Astrocyte (in vitro differentiated cells and primary cell): Measurements from ENCODE around the gene LRRC4C. TPM values are rescaled to one million over a fixed set of nuclear protein-coding genes. Genes with fewer than 3 reads are reported as not detected.

Source experiments
- DNase-seq: peaks from one replicate; pipeline ENCODE4 v3.0.0-alpha.2; 2010; ENCODE audit warnings: low read depth
- FAIRE-seq: peaks from 2 replicates; lab custom pipeline; 2011; peaks lifted over from hg19 to GRCh38; lab: Jason Lieb, UNC
- H2AFZ ChIP-seq: 2 replicates; pipeline ENCODE4 v1.6.0; 2012; ENCODE audit warnings: low read depth, low read length, inconsistent platforms
- H3K27ac ChIP-seq: 2 replicates; pipeline ENCODE4 v1.5.1; 2011; ENCODE audit warnings: low read depth, low read length, inconsistent platforms
- H3K27me3 ChIP-seq: 2 replicates; pipeline ENCODE4 v1.6.0; 2011; ENCODE audit warnings: low read length, inconsistent platforms; ENCODE audit not compliant: insufficient read depth
- H3K36me3 ChIP-seq: 2 replicates; pipeline ENCODE4 v1.5.1; 2011; ENCODE audit warnings: low read length, inconsistent platforms; ENCODE audit not compliant: insufficient read depth
- H3K4me1 ChIP-seq: 2 replicates; pipeline ENCODE4 v1.5.1; 2011; ENCODE audit warnings: low read length, inconsistent platforms; ENCODE audit not compliant: insufficient read depth
- H3K4me2 ChIP-seq: 2 replicates; pipeline ENCODE4 v1.6.0; 2012; ENCODE audit warnings: low read length, inconsistent platforms
- H3K4me3 ChIP-seq: 2 replicates; pipeline ENCODE4 v1.5.1; 2011; ENCODE audit warnings: low read depth, mild to moderate bottlenecking, low read length, inconsistent platforms; ENCODE audit not compliant: insufficient read depth
- H3K79me2 ChIP-seq: 2 replicates; pipeline ENCODE4 v1.6.0; 2012; ENCODE audit warnings: mild to moderate bottlenecking, low read length, inconsistent platforms; ENCODE audit not compliant: insufficient read depth
- H3K9ac ChIP-seq: 2 replicates; pipeline ENCODE4 v1.6.0; 2012; ENCODE audit warnings: mild to moderate bottlenecking, low read length, inconsistent platforms
- H3K9me3 ChIP-seq: 2 replicates; pipeline ENCODE4 v1.5.1; 2012; ENCODE audit warnings: low read depth, mild to moderate bottlenecking, low read length, inconsistent platforms; ENCODE audit not compliant: insufficient read depth
- H4K20me1 ChIP-seq: 2 replicates; pipeline ENCODE4 v1.6.0; 2012; ENCODE audit warnings: low read length, inconsistent platforms; ENCODE audit not compliant: insufficient read depth
- H3K27ac Mint-ChIP-seq: one replicate; pipeline ENCODE4 v1.8.0; 2021; ENCODE audit warnings: mild to moderate bottlenecking, mixed read lengths; ENCODE audit not compliant: unreplicated experiment
- H3K27me3 Mint-ChIP-seq: one replicate; pipeline ENCODE4 v1.8.0; 2021; ENCODE audit warnings: low read depth, mixed read lengths; ENCODE audit not compliant: unreplicated experiment
- H3K36me3 Mint-ChIP-seq: one replicate; pipeline ENCODE4 v1.8.0; 2021; ENCODE audit warnings: low read depth, mixed read lengths; ENCODE audit not compliant: unreplicated experiment
- H3K4me1 Mint-ChIP-seq: one replicate; pipeline ENCODE4 v1.8.0; 2021; ENCODE audit warnings: low read depth, mixed read lengths; ENCODE audit not compliant: unreplicated experiment
- H3K4me3 Mint-ChIP-seq: one replicate; pipeline ENCODE4 v1.8.0; 2021; ENCODE audit warnings: mild to moderate bottlenecking, moderate library complexity, mixed read lengths; ENCODE audit not compliant: unreplicated experiment
- H3K9me3 Mint-ChIP-seq: one replicate; pipeline ENCODE4 v1.8.0; 2021; ENCODE audit warnings: mild to moderate bottlenecking, mixed read lengths; ENCODE audit not compliant: unreplicated experiment
- EZH2 ChIP-seq: IDR thresholded peaks from 2 replicates; pipeline ENCODE4 v1.6.1; 2012; ENCODE audit warnings: mild to moderate bottlenecking, low read length, inconsistent platforms; ENCODE audit not compliant: insufficient read depth
- total RNA-seq: library from RNA; stranded (reverse); gene quantifications from 2 replicates; pipeline ENCODE4 v1.2.1, GENCODE V29; 2021
- TF ChIP-seq, protein P1 (sequence below): IDR thresholded peaks from 2 replicates; pipeline ENCODE4 v1.5.1; 2011; ENCODE audit warnings: low read depth, mild to moderate bottlenecking, inconsistent platforms, low read length, moderate library complexity; ENCODE audit not compliant: insufficient read depth

Gene LRRC4C
- total RNA-seq, 1 donor from 2014 or later, result 9.0 TPM

DNA sequence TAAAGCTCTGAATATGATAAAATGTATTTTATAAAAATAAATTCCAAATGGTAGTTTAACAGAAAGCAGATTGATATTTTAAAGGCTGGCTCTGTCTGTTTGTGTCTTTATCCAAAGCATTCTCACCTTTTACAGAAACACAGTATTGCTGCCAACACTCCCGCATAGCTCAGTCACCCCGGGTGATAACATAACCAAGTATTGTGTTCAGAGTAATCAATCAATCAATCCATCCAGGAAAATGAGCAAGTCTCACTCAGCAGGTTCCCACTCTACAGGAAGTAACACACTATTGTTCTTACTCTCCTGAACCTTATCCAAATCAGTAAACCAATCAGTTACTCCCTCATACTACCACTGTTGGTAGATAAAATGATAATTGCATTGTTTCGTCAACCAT is 203.4 kb downstream of the LRRC4C start:
- H3K9me3 Mint-ChIP-seq, result peaks cover 2% of the 10 kb centered on the region
- H3K36me3 Mint-ChIP-seq, result no peaks in the 10 kb centered on the region
- no peaks in the 10 kb centered on the region for H3K9me3 ChIP-seq
- H3K27ac ChIP-seq, result no peak overlapping the region
- no peaks in the 10 kb centered on the region for H3K36me3 ChIP-seq
- H3K27ac Mint-ChIP-seq, result no peak overlapping the region
- H3K27me3 ChIP-seq, result no peaks in the 10 kb centered on the region
- FAIRE-seq (no peak), DNase-seq (no peak)
- H2AFZ ChIP-seq, result no peak overlapping the region
- H3K4me3 Mint-ChIP-seq, result no peak overlapping the region
- no peaks in the 10 kb centered on the region for H3K4me1 Mint-ChIP-seq
- H3K4me2 ChIP-seq, result no peak overlapping the region
- TF ChIP-seq, protein P1, sequence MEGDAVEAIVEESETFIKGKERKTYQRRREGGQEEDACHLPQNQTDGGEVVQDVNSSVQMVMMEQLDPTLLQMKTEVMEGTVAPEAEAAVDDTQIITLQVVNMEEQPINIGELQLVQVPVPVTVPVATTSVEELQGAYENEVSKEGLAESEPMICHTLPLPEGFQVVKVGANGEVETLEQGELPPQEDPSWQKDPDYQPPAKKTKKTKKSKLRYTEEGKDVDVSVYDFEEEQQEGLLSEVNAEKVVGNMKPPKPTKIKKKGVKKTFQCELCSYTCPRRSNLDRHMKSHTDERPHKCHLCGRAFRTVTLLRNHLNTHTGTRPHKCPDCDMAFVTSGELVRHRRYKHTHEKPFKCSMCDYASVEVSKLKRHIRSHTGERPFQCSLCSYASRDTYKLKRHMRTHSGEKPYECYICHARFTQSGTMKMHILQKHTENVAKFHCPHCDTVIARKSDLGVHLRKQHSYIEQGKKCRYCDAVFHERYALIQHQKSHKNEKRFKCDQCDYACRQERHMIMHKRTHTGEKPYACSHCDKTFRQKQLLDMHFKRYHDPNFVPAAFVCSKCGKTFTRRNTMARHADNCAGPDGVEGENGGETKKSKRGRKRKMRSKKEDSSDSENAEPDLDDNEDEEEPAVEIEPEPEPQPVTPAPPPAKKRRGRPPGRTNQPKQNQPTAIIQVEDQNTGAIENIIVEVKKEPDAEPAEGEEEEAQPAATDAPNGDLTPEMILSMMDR, result no peak
- no peak for TF ChIP-seq EZH2
- H4K20me1 ChIP-seq, result no peaks in the 10 kb centered on the region
- H3K79me2 ChIP-seq, result no peaks in the 10 kb centered on the region
- no peaks in the 10 kb centered on the region for H3K4me1 ChIP-seq
- H3K4me3 ChIP-seq, result no peak overlapping the region
- no peaks in the 10 kb centered on the region for H3K27me3 Mint-ChIP-seq
- no peak overlapping the region for H3K9ac ChIP-seq

DNA sequence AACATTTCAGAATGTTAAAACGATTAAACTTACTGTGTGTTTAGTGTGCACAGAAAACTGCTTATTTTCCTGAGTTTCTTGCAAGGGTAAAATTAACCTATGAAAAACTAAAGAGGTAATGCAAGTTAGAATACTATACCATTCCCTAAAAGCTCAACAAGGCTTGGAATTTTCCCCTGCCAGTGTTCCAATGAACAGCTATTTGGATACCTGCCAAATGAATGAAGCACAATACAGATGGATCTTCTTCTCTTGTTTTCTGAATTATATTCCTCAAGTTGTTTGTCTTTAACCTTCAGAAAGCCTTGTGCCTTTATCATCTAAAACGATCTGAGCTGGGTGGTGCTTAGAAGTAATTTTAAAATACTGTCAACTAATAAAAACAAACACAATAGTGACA is 204.5 kb downstream of the LRRC4C start:
- Mint-ChIP-seq H3K27me3 (no peaks in the 10 kb centered on the region), H3K36me3 (no peaks in the 10 kb centered on the region), H3K4me1 (no peaks in the 10 kb centered on the region), H3K4me3 (no peak overlapping the region), H3K27ac (no peak overlapping the region), H3K9me3 (peaks cover 2% of the 10 kb centered on the region)
- DNase-seq (no peak), FAIRE-seq (no peak)
- no peak overlapping the region for H2AFZ ChIP-seq
- no peak overlapping the region for H3K4me3 ChIP-seq
- H3K4me2 ChIP-seq, result no peak overlapping the region
- H3K9me3 ChIP-seq, result no peaks in the 10 kb centered on the region
- no peaks in the 10 kb centered on the region for H3K36me3 ChIP-seq
- no peaks in the 10 kb centered on the region for H3K4me1 ChIP-seq
- no peaks in the 10 kb centered on the region for H3K27me3 ChIP-seq
- TF ChIP-seq EZH2, result no peak
- TF ChIP-seq, protein P1, result no peak
- H4K20me1 ChIP-seq, result no peaks in the 10 kb centered on the region
- H3K79me2 ChIP-seq, result no peaks in the 10 kb centered on the region
- H3K27ac ChIP-seq, result no peak overlapping the region
- H3K9ac ChIP-seq, result no peak overlapping the region

DNA sequence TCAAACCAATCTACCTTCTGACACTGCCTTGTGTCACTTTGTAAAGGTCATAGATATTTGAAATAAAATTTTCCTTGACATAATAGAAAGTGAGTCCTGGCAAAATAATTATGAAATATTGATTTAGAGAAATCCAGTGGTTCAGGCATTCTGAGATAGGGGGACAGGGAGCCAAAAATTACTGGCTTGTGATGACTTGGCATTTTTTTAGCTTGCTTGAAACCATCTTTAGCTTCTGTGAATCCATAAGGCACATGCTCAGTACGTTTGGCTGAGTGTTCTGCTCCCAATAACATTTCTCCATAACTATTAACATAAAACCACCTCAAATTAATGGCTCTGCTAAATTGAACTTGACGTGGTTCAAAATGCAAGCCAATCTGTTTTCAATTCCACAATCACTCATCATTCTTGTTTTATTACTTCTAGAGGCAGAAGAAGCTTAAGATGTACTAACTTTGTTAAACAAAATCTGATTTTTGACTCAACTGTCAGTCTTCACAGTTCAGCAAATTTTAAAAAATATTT is 209.0 kb downstream of the LRRC4C start:
- Histone ChIP-seq H3K4me2 (no peak overlapping the region), H3K9ac (no peak overlapping the region), H4K20me1 (no peaks in the 10 kb centered on the region), H3K36me3 (no peaks in the 10 kb centered on the region), H3K9me3 (no peaks in the 10 kb centered on the region), H3K27ac (no peak overlapping the region), H3K79me2 (no peaks in the 10 kb centered on the region), H3K4me3 (no peak overlapping the region), H3K4me1 (no peaks in the 10 kb centered on the region), H3K27me3 (no peaks in the 10 kb centered on the region), H2AFZ (no peak overlapping the region)
- FAIRE-seq (no peak), DNase-seq (no peak)
- H3K9me3 Mint-ChIP-seq, result peaks cover 2% of the 10 kb centered on the region
- TF ChIP-seq EZH2, result no peak
- TF ChIP-seq, protein P1, result no peak
- H3K27ac Mint-ChIP-seq, result no peak overlapping the region
- H3K36me3 Mint-ChIP-seq, result no peaks in the 10 kb centered on the region
- no peak overlapping the region for H3K4me3 Mint-ChIP-seq
- H3K4me1 Mint-ChIP-seq, result peaks cover 2% of the 10 kb centered on the region
- H3K27me3 Mint-ChIP-seq, result no peaks in the 10 kb centered on the region
